Ishikawa (cell line): ENCODE results near the gene DDX17.

Experiments
- CEBPB ChIP-seq: IDR thresholded peaks from 2 replicates; pipeline ENCODE4 v1.6.1; 2012
- RAD21 ChIP-seq: IDR thresholded peaks from 2 replicates; pipeline ENCODE4 v1.6.1; 2012; ENCODE audit warnings: low read depth
- REST ChIP-seq: IDR thresholded peaks from 2 replicates; pipeline ENCODE4 v1.6.1; 2012; ENCODE audit warnings: low read depth, mild to moderate bottlenecking
- YY1 ChIP-seq: IDR thresholded peaks from 2 replicates; pipeline ENCODE4 v1.6.1; 2012; ENCODE audit warnings: low read depth

GRCh38 chr22:38519453-38520250 lies 13.5 kb upstream of the DDX17 start:
- TF ChIP-seq CEBPB (no peak), REST (no peak), YY1 (no peak), RAD21 (no peak)
